ENCODE data around the gene CNFN. TPM values are rescaled to one million over a fixed set of nuclear protein-coding genes. Genes with fewer than 3 reads are reported as not detected.
A peak's percentile ranks its signal among the peaks of the same experiment; 100 is the strongest.

CNFN gene, protein sequence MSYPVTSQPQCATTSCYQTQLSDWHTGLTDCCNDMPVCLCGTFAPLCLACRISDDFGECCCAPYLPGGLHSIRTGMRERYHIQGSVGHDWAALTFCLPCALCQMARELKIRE
- total RNA-seq (1 to 10 TPM in 1 of 6 donors, under 1 TPM in 4, not detected in 1; 0.32 to 1.9 (median 0.61) TPM), polyA plus RNA-seq (1 to 10 TPM; 4.0 to 4.2 TPM)

DNA sequence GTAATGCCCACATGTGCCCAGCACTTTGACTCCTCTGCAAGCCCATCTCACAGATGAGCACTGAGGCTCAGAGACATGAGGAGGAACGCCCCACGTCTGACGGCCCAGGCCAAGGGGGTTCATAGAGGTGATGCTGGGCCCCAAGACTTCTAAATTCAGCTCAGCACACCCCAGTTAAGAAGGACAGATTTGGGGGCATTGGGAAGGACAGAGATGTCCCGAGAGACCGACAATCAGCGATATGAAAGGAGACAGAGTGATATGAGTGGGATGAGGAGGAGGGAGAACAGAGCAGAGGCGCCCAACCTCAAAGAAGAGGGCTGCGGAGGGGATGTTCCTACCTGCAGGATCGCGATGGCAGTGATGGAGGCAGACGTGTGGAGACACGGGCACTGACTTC, at the start of gene CNFN:
Gene CNFN, minus strand, starts transcription at position 399 of the 400 bp plus-strand sequence. CDS start 1,260 bp downstream, outside the sequence.
- WGBS, 2 donors: 35 to 36% methylated on average over 12 of the region's 12 CpGs

DNA sequence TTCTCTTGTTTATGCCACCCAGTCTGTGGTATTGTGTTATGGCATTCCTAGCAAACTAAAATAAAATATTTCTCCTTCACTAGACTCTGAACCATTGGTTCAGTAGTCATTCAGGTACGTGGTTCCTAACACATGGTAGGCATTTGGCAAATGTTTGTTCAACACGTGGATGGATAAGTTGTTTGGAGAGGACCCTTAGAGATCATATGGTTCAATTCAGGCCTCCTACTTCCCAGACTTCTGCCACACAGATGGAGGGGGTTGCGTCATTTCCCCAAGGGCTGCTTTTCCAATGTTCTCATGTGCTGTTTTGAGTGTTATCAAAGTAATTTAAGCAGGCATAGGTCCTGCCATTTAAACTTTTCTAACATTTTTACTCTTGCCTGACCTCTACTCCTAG, 45.9 kb upstream of the CNFN start:
- Histone ChIP-seq H3K4me3 (no peak overlapping the region), H3K27ac (no peak overlapping the region), H3K27me3 (no peaks in the 10 kb centered on the region), H3K9me3 (no peaks in the 10 kb centered on the region), H3K4me1 (peaks cover 0 to 19% (median 10%) of the 10 kb centered on the region in 3 donors), H3K36me3 (no peaks in the 10 kb centered on the region)
- ATAC-seq: no peak
- FAIRE-seq: no peak
- no peak for DNase-seq
- TF ChIP-seq, protein P1, sequence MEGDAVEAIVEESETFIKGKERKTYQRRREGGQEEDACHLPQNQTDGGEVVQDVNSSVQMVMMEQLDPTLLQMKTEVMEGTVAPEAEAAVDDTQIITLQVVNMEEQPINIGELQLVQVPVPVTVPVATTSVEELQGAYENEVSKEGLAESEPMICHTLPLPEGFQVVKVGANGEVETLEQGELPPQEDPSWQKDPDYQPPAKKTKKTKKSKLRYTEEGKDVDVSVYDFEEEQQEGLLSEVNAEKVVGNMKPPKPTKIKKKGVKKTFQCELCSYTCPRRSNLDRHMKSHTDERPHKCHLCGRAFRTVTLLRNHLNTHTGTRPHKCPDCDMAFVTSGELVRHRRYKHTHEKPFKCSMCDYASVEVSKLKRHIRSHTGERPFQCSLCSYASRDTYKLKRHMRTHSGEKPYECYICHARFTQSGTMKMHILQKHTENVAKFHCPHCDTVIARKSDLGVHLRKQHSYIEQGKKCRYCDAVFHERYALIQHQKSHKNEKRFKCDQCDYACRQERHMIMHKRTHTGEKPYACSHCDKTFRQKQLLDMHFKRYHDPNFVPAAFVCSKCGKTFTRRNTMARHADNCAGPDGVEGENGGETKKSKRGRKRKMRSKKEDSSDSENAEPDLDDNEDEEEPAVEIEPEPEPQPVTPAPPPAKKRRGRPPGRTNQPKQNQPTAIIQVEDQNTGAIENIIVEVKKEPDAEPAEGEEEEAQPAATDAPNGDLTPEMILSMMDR (IDR thresholded peaks at IDR 0.05): no peak
- 61% methylated on average over 3 of the region's 3 CpGs for WGBS, 2 donors
- intact Hi-C loops (cut with DNase I): loop anchor here in 1 of 3 donors (10.0 kb wide), 1 partner anchor 191 kb away; the partner anchor contains the start of gene GSK3A

More for the DNA sequence above, at the start of gene CNFN:
- TF ChIP-seq, protein P1 (IDR thresholded peaks at IDR 0.05): no peak
- intact Hi-C loops (cut with DNase I): no loop called here
- H3K9me3 ChIP-seq: no peaks in the 10 kb centered on the region
- DNase-seq (no peak), ATAC-seq (no peak), FAIRE-seq (no peak)
- H3K4me1 ChIP-seq: peaks cover 0 to 8% (median 0%) of the 10 kb centered on the region in 3 donors
- H3K27me3 ChIP-seq: peaks cover 0 to 6% (median 0%) of the 10 kb centered on the region in 4 donors
- H3K36me3 ChIP-seq: no peaks in the 10 kb centered on the region
- H3K27ac ChIP-seq: no peak within 1 kb of the TSS
- no peak within 1 kb of the TSS for H3K4me3 ChIP-seq

DNA sequence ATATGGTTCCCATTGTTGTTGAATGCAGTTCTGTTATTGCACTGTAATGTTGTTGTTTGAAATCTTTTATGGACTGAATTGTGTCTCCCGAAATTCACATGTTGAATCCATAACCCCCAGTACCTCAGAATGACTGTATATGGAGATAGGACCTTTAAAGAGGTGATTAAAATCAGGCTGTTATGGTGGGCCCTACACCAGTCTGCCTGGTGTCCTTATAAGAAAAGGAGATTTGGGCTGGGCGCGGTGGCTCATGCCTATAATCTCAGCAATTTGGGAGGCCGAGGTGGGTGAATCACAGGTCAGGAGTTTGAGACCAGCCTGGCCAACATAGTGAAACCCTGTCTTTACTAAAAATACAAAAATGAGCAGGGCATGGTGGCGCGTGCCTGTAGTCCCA, 45.2 kb upstream of the CNFN start:
- H3K9me3 ChIP-seq: no peaks in the 10 kb centered on the region
- 92% methylated on average over 6 of the region's 6 CpGs for WGBS, 2 donors
- no peak overlapping the region for H3K27ac ChIP-seq
- intact Hi-C loops (cut with DNase I): loop anchor here in 1 of 3 donors (10.0 kb wide), 1 partner anchor 191 kb away; the partner anchor contains the start of gene GSK3A
- ATAC-seq: no peak
- H3K27me3 ChIP-seq: no peaks in the 10 kb centered on the region
- no peak overlapping the region for H3K4me3 ChIP-seq
- no peak for FAIRE-seq
- DNase-seq: no peak
- TF ChIP-seq, protein P1 (IDR thresholded peaks at IDR 0.05): no peak
- H3K4me1 ChIP-seq: peaks cover 0 to 15% (median 10%) of the 10 kb centered on the region in 3 donors
- H3K36me3 ChIP-seq: no peaks in the 10 kb centered on the region

- Histone ChIP-seq H3K27me3 (no peaks in the 10 kb centered on the region), H3K36me3 (no peaks in the 10 kb centered on the region), H3K4me3 (no peak overlapping the region), H3K27ac (peak overlapping the region; percentile 6 to 67 (median 44)), H3K9me3 (no peaks in the 10 kb centered on the region), H3K4me1 (peaks cover 0 to 8% (median 5%) of the 10 kb centered on the region in 3 donors)
- peak; percentile 82 to 91 (median 88) for DNase-seq
- intact Hi-C loops (cut with DNase I): loop anchor here in 1 of 3 donors (10.0 kb wide), 1 partner anchor 189 kb away; the partner anchor contains the start of gene GSK3A
- TF ChIP-seq, protein P1 (IDR thresholded peaks at IDR 0.05): peak; percentile 62 to 76 (median 71)
- no peak for FAIRE-seq
- 23 to 29% methylated on average over 9 of the region's 9 CpGs for WGBS, 2 donors
- peak; percentile 87 to 95 (median 94) for ATAC-seq
Measured at GRCh38 chr19:42433503-42434260, 43.6 kb upstream of the CNFN start.

Measured in pancreas (tissue), 10 donors.